Sigmoid colon (tissue), 4 donors: ENCODE results near the gene CAB39L.

Experiments
- CTCF ChIP-seq, 4 experiments: fragments of 450-650 bp in 3 of 4; fragments of 200-600 bp in 1 of 4; IDR thresholded peaks; one replicate each; pipeline ENCODE4 v1.5.1; 2016 to 2019; ENCODE audit warnings: antibody characterized with exemption in 4 of 4, mild to moderate bottlenecking in 3 of 4, moderate library complexity in 2 of 4
- POLR2AphosphoS5 ChIP-seq, 4 donors: sonication (generic); formaldehyde crosslinking; IDR thresholded peaks; one replicate each; pipeline ENCODE4 v1.6.1; 2017; ENCODE audit warnings: antibody characterized with exemption in 4 of 4

DNA sequence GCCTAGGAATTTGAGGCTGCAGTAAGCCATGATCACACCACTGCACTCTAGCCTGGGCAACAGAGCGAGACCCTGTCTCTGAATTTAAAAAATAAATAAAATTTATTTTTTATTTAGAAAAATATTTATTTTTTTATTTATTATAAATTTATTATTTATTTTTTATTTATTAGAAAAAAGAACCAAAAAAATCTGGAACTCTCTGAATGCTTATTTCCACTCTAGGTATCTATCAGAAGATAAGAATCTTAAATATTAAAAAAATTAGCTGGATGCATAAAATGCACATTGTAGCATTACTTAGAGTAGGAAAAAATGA, 113.4 kb downstream of the CAB39L start:
- TF ChIP-seq POLR2AphosphoS5 (IDR thresholded peaks at IDR 0.05) (no peak), CTCF (IDR thresholded peaks at IDR 0.05) (no peak)
